ENCODE data around the gene MAP4. TPM values are rescaled to one million over a fixed set of nuclear protein-coding genes. Genes with fewer than 3 reads are reported as not detected.

The MAP4 gene
- total and polyA plus RNA-seq, 8 donors = 31.0 to 146 (median 92.4) TPM

DNA sequence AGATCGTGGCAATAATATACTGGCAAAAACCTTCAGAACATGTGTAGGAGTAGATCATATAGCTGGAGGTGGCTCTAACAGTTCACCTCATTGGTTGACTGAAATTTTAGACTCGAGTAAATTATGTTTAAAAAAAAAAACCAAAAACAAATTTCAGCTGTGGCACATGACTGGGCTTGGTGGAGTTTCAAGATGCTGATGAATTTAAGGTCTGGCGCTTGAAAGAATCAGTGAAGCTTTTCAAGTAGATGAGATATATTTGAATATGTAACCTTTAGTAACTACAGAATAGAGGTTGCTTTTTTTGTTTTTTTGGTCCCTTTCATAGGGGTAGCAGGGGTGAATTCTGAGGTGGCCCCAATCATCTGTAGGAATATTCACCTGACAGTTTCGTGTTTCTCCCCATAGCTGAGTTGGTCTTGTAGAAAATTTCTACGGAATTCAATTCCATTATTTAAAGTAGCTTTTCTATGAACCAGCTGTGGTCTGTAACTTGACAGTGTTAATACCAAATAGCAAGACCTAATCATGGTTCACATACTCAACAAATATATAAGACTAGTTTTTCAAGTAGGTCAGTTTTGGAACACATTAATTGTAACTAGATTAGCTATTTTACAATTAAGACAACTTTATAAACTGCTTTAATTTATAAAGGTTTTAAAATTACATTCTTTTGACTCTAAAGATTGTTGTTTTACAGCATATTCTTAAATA lies 65.6 kb downstream of the MAP4 start:
- no peaks in the 10 kb centered on the region for H3K9me3 ChIP-seq
- H3K4me1 ChIP-seq = peaks cover 7 to 28% (median 14%) of the 10 kb centered on the region in 4 donors
- no peaks in the 10 kb centered on the region for H3K27me3 ChIP-seq
- H3K27ac ChIP-seq = no peak overlapping the region
- H3K36me3 ChIP-seq = no peaks in the 10 kb centered on the region
- no peak for DNase-seq
- H3K4me3 ChIP-seq = no peak overlapping the region
- no peak for TF ChIP-seq EP300 (IDR thresholded peaks at IDR 0.05)
- no peak for TF ChIP-seq POLR2A (IDR thresholded peaks at IDR 0.05)
- intact Hi-C loops (cut with DNase I; ENCODE audit: low total_unique reads) = no loop called here
- WGBS, 5 donors = 72 to 79% (median 76%) methylated on average over 5 of the region's 5 CpGs

DNA sequence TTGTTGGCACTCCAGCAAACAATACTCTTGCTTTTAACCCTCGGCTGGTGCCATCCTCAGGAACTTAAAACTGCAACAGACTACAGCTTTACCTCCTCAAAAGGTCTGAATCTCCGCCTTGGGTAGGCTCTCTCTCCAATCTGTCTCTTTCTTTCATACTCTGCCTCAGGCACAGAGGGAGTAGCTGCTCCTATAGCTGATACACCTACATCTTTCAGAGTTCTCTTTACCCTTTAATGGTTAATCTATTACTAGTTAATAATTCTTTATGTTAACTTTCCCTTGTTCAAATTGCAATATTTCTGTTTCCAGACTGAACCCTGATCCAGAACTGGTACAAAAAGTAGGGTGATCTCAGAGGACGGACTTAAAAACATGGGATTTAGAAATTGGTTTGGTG lies 66.2 kb downstream of the MAP4 start:
- Histone ChIP-seq H3K4me1 (peaks cover 7 to 22% (median 11%) of the 10 kb centered on the region in 4 donors), H3K36me3 (no peaks in the 10 kb centered on the region), H3K27ac (no peak overlapping the region), H3K4me3 (no peak overlapping the region), H3K27me3 (no peaks in the 10 kb centered on the region), H3K9me3 (no peaks in the 10 kb centered on the region)
- TF ChIP-seq POLR2A (IDR thresholded peaks at IDR 0.05) = no peak
- TF ChIP-seq, protein P1, sequence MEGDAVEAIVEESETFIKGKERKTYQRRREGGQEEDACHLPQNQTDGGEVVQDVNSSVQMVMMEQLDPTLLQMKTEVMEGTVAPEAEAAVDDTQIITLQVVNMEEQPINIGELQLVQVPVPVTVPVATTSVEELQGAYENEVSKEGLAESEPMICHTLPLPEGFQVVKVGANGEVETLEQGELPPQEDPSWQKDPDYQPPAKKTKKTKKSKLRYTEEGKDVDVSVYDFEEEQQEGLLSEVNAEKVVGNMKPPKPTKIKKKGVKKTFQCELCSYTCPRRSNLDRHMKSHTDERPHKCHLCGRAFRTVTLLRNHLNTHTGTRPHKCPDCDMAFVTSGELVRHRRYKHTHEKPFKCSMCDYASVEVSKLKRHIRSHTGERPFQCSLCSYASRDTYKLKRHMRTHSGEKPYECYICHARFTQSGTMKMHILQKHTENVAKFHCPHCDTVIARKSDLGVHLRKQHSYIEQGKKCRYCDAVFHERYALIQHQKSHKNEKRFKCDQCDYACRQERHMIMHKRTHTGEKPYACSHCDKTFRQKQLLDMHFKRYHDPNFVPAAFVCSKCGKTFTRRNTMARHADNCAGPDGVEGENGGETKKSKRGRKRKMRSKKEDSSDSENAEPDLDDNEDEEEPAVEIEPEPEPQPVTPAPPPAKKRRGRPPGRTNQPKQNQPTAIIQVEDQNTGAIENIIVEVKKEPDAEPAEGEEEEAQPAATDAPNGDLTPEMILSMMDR (IDR thresholded peaks at IDR 0.05) = no peak
- no peak for TF ChIP-seq EP300 (IDR thresholded peaks at IDR 0.05)
- TF ChIP-seq POLR2AphosphoS5 (IDR thresholded peaks at IDR 0.05) = no peak
- DNase-seq = no peak
- WGBS, 5 donors = 78 to 88% (median 79%) methylated on average over 3 of the region's 3 CpGs
- intact Hi-C loops (cut with DNase I; ENCODE audit: low total_unique reads) = no loop called here

DNA sequence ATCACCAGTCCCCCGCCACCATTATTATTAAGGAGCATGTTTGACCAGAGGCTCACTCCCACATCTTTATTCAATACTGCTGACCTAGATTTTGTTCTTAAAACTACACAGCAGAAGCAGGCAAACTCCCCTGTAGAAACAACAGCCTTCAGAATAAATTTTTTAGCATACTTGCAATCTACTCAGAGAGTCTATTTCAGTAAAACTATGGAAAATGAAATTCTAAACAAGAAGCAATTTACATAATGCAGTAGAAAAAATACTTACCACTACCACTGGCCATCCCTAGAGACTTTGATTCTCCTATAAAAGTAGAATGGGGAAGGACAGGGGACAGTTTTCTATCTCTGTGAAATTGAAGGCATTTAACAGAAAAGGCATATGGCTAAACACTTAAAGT lies 76.0 kb downstream of the MAP4 start:
- H3K27me3 ChIP-seq = no peaks in the 10 kb centered on the region
- no peak overlapping the region for H3K27ac ChIP-seq
- no peaks in the 10 kb centered on the region for H3K36me3 ChIP-seq
- H3K4me1 ChIP-seq = peaks cover 0 to 9% (median 2%) of the 10 kb centered on the region in 4 donors
- TF ChIP-seq POLR2AphosphoS5 (IDR thresholded peaks at IDR 0.05) (no peak), EP300 (IDR thresholded peaks at IDR 0.05) (no peak), POLR2A (IDR thresholded peaks at IDR 0.05) (no peak)
- TF ChIP-seq, protein P1 (IDR thresholded peaks at IDR 0.05) = no peak
- intact Hi-C loops (cut with DNase I; ENCODE audit: low total_unique reads) = no loop called here
- WGBS, 5 donors = 95 to 100% (median 100%) methylated on average over 1 of the region's 1 CpG
- H3K4me3 ChIP-seq = no peak overlapping the region
- no peak for DNase-seq
- no peaks in the 10 kb centered on the region for H3K9me3 ChIP-seq

DNA sequence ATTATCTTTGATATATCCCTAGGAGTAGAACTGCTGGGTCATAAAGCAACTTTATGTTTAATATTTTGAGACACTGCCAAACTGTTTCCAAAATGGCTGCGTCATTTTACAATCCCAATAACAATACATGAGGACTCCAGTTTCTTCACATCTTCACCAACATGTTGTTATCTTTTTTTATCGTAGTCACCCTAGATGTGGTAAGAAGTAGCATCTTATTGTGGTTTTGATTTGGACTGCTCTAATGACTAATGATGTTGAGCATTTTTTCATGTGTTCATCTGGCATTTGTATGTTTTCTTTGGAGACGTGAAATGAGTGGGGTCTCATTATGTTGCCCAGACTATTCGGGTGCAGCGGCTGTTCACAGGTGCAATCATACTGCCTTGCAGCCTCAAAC lies 83.8 kb downstream of the MAP4 start:
- no peak for DNase-seq
- TF ChIP-seq POLR2AphosphoS5 (IDR thresholded peaks at IDR 0.05) = no peak
- no peak overlapping the region for H3K27ac ChIP-seq
- intact Hi-C loops (cut with DNase I; ENCODE audit: low total_unique reads) = no loop called here
- H3K36me3 ChIP-seq = peaks cover 7 to 11% (median 10%) of the 10 kb centered on the region in 4 donors
- no peaks in the 10 kb centered on the region for H3K27me3 ChIP-seq
- H3K4me3 ChIP-seq = no peak overlapping the region
- no peaks in the 10 kb centered on the region for H3K9me3 ChIP-seq
- WGBS, 5 donors = 88 to 95% (median 91%) methylated on average over 5 of the region's 5 CpGs
- H3K4me1 ChIP-seq = no peaks in the 10 kb centered on the region

DNA sequence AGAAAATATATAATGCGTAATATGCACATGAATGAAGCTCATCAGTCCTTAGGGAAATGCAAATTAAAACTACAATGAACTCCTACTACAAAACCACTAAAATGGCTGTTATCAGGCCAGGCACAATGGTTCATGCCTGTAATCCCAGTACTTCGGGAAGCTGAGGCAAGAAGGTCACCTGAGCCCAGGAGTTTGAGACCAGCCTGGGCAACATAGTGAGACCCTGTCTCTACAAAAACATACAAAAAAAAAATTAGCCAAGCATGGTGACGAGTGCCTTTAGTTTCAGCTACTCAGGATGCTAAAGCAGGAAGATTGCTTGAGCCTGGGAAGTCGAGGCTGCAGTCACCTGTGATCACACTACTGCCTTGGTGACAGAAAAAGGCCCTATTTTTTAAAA lies 85.2 kb downstream of the MAP4 start:
- intact Hi-C loops (cut with DNase I; ENCODE audit: low total_unique reads) = no loop called here
- TF ChIP-seq POLR2A (IDR thresholded peaks at IDR 0.05) (no peak), EP300 (IDR thresholded peaks at IDR 0.05) (no peak), POLR2AphosphoS5 (IDR thresholded peaks at IDR 0.05) (no peak)
- TF ChIP-seq, protein P1 (IDR thresholded peaks at IDR 0.05) = no peak
- H3K27me3 ChIP-seq = no peaks in the 10 kb centered on the region
- peaks cover 12 to 25% (median 24%) of the 10 kb centered on the region in 4 donors for H3K36me3 ChIP-seq
- DNase-seq = no peak
- 91 to 95% (median 94%) methylated on average over 4 of the region's 4 CpGs for WGBS, 5 donors
- H3K27ac ChIP-seq = no peak overlapping the region
- H3K4me3 ChIP-seq = no peak overlapping the region
- no peaks in the 10 kb centered on the region for H3K4me1 ChIP-seq
- H3K9me3 ChIP-seq = no peaks in the 10 kb centered on the region

Measured in stomach (tissue), 9 donors.